GM19328 (cell line): ENCODE results near the gene RRAS2.
"Not testable (repeated sequence)": the region's sequence is repeated elsewhere in the genome, so short reads cannot be mapped to it uniquely, and the experiment has no call there.

Experiments used
- ATAC-seq: cut with Tn5 transposase; IDR thresholded peaks from one replicate; pipeline ENCODE4 v1.9.1; 2021; ENCODE audit warnings: mild to moderate bottlenecking, moderate library complexity; ENCODE audit not compliant: unreplicated experiment

RRAS2 gene

GRCh38 chr11:14358729-14359439 lies at the start of gene RRAS2:
TSS of gene RRAS2 (minus strand) at chr11:14359183. CDS start at chr11:14358870, 313 bp downstream.
- peak; percentile 90 for ATAC-seq

GRCh38 chr11:14408612-14409011 lies 49.6 kb upstream of the RRAS2 start:
- no peak for ATAC-seq

- not testable (repeated sequence) for ATAC-seq
These were observed 47.1 kb upstream of the RRAS2 start for GRCh38 chr11:14406116-14406515.

GRCh38 chr11:14403528-14403927 lies 44.5 kb upstream of the RRAS2 start:
- ATAC-seq = not testable (repeated sequence)

- ATAC-seq = no peak
These were observed 40.1 kb upstream of the RRAS2 start for GRCh38 chr11:14399087-14399486.

GRCh38 chr11:14396273-14396672 lies 37.3 kb upstream of the RRAS2 start:
- no peak for ATAC-seq

GRCh38 chr11:14393889-14394288 lies 34.9 kb upstream of the RRAS2 start:
- ATAC-seq = no peak

- no peak for ATAC-seq
These were observed 34.1 kb upstream of the RRAS2 start for GRCh38 chr11:14393129-14393528.

GRCh38 chr11:14390669-14391068 lies 31.7 kb upstream of the RRAS2 start:
- no peak for ATAC-seq

- no peak for ATAC-seq
These were observed 29.4 kb upstream of the RRAS2 start for GRCh38 chr11:14388352-14388751.

- no peak for ATAC-seq
These were observed 28.0 kb upstream of the RRAS2 start for GRCh38 chr11:14386895-14387480.

GRCh38 chr11:14386081-14386480 lies 27.1 kb upstream of the RRAS2 start:
- ATAC-seq = no peak

- ATAC-seq = no peak
These were observed 25.4 kb upstream of the RRAS2 start for GRCh38 chr11:14384338-14384737.

GRCh38 chr11:14381968-14382367 lies 23.0 kb upstream of the RRAS2 start:
- no peak for ATAC-seq

- ATAC-seq = peak; percentile 69
These were observed 22.1 kb upstream of the RRAS2 start for GRCh38 chr11:14380947-14381561.

- ATAC-seq = no peak
These were observed 21.3 kb upstream of the RRAS2 start for GRCh38 chr11:14380125-14380936.

- ATAC-seq = no peak
These were observed 19.2 kb upstream of the RRAS2 start for GRCh38 chr11:14378171-14378570.

- ATAC-seq = no peak
These were observed 17.9 kb upstream of the RRAS2 start for GRCh38 chr11:14376920-14377319.

GRCh38 chr11:14374922-14375830 lies 16.2 kb upstream of the RRAS2 start:
- ATAC-seq = no peak

- ATAC-seq = no peak
These were observed 15.1 kb upstream of the RRAS2 start for GRCh38 chr11:14373941-14374646.
